Motor neuron (in vitro differentiated cells): Measurements from ENCODE around the gene SURF4. TPM values are rescaled to one million over a fixed set of nuclear protein-coding genes. Genes with fewer than 3 reads are reported as not detected.
A peak's percentile ranks its signal among the peaks of the same experiment; 100 is the strongest.
"Not testable (repeated sequence)": the region's sequence is repeated elsewhere in the genome, so short reads cannot be mapped to it uniquely, and the experiment has no call there.

Experiments
- ATAC-seq, 8 experiments: fragments of 200-7000 bp; cut with Tn5 transposase; replicated peaks in 6 of 8; 2 replicates each; pipeline ENCODE4 v1.8.0; 2021; ENCODE audit warnings: mild to moderate bottlenecking in 8 of 8, moderate library complexity in 8 of 8
- H3K27ac ChIP-seq, 2 donors: fragments of 250-450 bp; sonication (Bioruptor Pico); 2 replicates each; pipeline ENCODE4 v1.9.0; 2021; ENCODE audit warnings: antibody characterized with exemption in 2 of 2, mild to moderate bottlenecking in 2 of 2, moderate library complexity in 1 of 2
- H3K4me1 ChIP-seq, 2 donors: fragments of 250-450 bp; sonication (Bioruptor Pico); replicated peaks in 1 of 2; 2 replicates each; pipeline ENCODE4 v1.6.1; 2021; ENCODE audit warnings: antibody characterized with exemption in 2 of 2, mild to moderate bottlenecking in 2 of 2, moderate library complexity in 1 of 2
- H3K4me3 ChIP-seq, 5 donors: fragments of 250-450 bp; sonication (Bioruptor Pico); 2 replicates each; pipeline ENCODE4 v1.9.0; 2021; ENCODE audit warnings: antibody characterized with exemption in 5 of 5, mild to moderate bottlenecking in 5 of 5, moderate library complexity in 4 of 5
- WGBS, 10 experiments: fragments of 450-650 bp; shearing (Covaris generic); methylation state at CpG; one replicate each; pipeline ENCODE4 v1.0.0; 2022; 5-methylcytosine and 5-hydroxymethylcytosine counted together
- in situ Hi-C, 9 experiments: fragments of 400-800 bp; cut with MboI; loops; one replicate each; pipeline ENCODE4 v1.15.0; 2021; ENCODE audit warnings: low sequenced_read_pairs in 9 of 9, low pct_unique_long_range_greater_than_20kb in 2 of 9; ENCODE audit not compliant: unreplicated experiment in 9 of 9
- total RNA-seq, 8 experiments: library from RNA; unstranded; fragments of 300-600 nt; gene quantifications; 2 replicates each; pipeline versions ENCODE4 v1.2.3 to v1.2.4, GENCODE V29; 2022

Gene SURF4
- total RNA-seq, 8 experiments from 2014 or later = 62.6 to 141 (median 105) TPM

GRCh38 chr9:133344071-133344470 lies 31.8 kb downstream of the SURF4 start:
- in situ Hi-C loops = loop anchor here in 2 of 9 experiments (25.0 kb wide), 1 partner anchor 157 kb away; no protein-coding TSS in a partner anchor
- Histone ChIP-seq H3K27ac (no peak overlapping the region), H3K4me1 (peaks cover 5 to 10% of the 10 kb centered on the region in 2 donors), H3K4me3 (no peak overlapping the region)
- 96 to 100% methylated on average over 1 to 16 of the region's 19 CpGs; no CpG with 5 or more reads in 8 of the 10 experiments for WGBS, 10 experiments
- no peak for ATAC-seq

DNA sequence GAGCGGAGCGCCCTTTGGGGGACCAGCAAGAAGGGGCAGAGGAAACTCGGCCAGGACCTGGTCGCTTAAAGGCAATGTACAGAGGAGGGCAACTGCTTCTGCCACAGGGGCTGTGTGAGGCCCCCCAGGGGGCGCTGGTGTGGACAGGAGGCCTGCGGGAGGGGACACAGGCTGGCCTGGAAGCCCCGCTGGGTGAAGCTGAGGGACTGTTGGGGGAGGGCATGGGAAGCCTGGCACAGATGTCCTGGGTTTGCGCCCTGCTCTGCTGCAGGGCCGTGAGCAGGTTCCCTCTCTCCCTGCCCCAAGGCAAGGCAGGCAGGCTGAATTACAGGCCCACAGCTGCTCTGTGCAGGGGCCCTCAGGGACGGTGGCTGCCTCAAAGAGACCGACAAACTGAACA lies 33.3 kb downstream of the SURF4 start:
- peaks cover 5 to 8% of the 10 kb centered on the region in 2 donors for H3K4me1 ChIP-seq
- in situ Hi-C loops = loop anchor here in 2 of 9 experiments (25.0 kb wide), 1 partner anchor 155 kb away; no protein-coding TSS in a partner anchor
- WGBS, 10 experiments = 67 to 100% (median 85%) methylated on average over 1 to 8 of the region's 11 CpGs; no CpG with 5 or more reads in 5 of the 10 experiments
- H3K4me3 ChIP-seq = no peak overlapping the region
- no peak overlapping the region for H3K27ac ChIP-seq
- no peak for ATAC-seq

DNA sequence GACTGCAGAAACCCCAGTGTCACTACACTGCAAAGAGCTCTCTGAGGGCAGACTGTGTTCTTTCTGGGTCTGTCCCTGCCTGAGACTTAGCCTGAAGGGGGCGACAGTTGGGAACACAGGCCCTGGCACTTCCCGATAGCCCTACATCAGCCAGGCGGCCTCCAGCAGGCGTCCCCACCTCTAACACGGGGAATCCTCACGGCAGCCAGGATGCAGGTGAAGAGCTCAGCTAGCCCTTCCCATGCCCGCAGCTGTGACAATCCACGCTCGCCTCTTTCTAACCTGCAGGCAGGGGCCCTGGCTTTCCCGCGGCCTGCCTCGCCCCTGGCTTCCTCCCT lies 33.8 kb downstream of the SURF4 start:
- peaks cover 5 to 8% of the 10 kb centered on the region in 2 donors for H3K4me1 ChIP-seq
- no peak overlapping the region for H3K4me3 ChIP-seq
- in situ Hi-C loops = loop anchor here in 2 of 9 experiments (25.0 kb wide), 1 partner anchor 155 kb away; no protein-coding TSS in a partner anchor
- no peak overlapping the region for H3K27ac ChIP-seq
- 80% methylated on average over 1 to 3 of the region's 12 CpGs; no CpG with 5 or more reads in 8 of the 10 experiments for WGBS, 10 experiments
- ATAC-seq = peak in 3 of 8 experiments; percentile 15 to 30 (median 28)

GRCh38 chr9:133341369-133342068 lies 34.3 kb downstream of the SURF4 start:
- Histone ChIP-seq H3K4me1 (peaks cover 4 to 9% of the 10 kb centered on the region in 2 donors), H3K27ac (no peak overlapping the region), H3K4me3 (no peak overlapping the region)
- peak in 3 of 8 experiments; percentile 18 to 61 (median 30) for ATAC-seq
- whole genome bisulfite sequencing, 10 experiments = 67 to 100% (median 100%) methylated on average over 1 to 3 of the region's 15 CpGs; no CpG with 5 or more reads in 4 of the 10 experiments
- in situ Hi-C loops = loop anchor here in 2 of 9 experiments (25.0 kb wide), 1 partner anchor 154 kb away; no protein-coding TSS in a partner anchor

DNA sequence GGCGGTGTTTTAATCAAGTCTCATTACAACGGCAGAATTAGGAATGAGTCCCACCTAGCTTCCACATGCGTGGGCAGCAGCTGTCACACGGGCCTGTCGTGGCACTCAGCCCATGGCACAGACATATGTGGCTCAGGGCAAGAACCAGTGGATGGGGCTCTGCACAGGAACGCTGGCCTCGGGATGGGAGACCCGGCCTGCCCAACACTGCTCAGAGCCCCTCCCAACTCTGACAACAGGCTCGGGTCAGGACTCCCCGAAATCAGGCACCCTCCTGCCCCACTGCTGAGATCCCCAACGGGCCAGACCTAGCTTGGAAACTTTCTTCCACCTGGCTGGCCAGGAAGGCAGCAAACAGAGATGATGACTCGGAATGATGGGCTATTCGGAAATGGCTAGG lies 34.9 kb downstream of the SURF4 start:
- H3K4me3 ChIP-seq = no peak overlapping the region
- no peak overlapping the region for H3K27ac ChIP-seq
- ATAC-seq = no peak
- H3K4me1 ChIP-seq = peaks cover 3 to 5% of the 10 kb centered on the region in 2 donors
- 75 to 94% (median 91%) methylated on average over 2 to 5 of the region's 13 CpGs; no CpG with 5 or more reads in 4 of the 10 experiments for WGBS, 10 experiments
- in situ Hi-C loops = loop anchor here in 2 of 9 experiments (25.0 kb wide), 1 partner anchor 154 kb away; no protein-coding TSS in a partner anchor

GRCh38 chr9:133340256-133340655 lies 35.6 kb downstream of the SURF4 start:
- 83 to 100% (median 100%) methylated on average over 1 of the region's 3 CpGs; no CpG with 5 or more reads in 4 of the 10 experiments for WGBS, 10 experiments
- no peak for ATAC-seq
- Histone ChIP-seq H3K4me3 (no peak overlapping the region), H3K27ac (no peak overlapping the region), H3K4me1 (peaks cover 3 to 5% of the 10 kb centered on the region in 2 donors)
- in situ Hi-C loops = loop anchor here in 2 of 9 experiments (25.0 kb wide), 1 partner anchor 153 kb away; no protein-coding TSS in a partner anchor

DNA sequence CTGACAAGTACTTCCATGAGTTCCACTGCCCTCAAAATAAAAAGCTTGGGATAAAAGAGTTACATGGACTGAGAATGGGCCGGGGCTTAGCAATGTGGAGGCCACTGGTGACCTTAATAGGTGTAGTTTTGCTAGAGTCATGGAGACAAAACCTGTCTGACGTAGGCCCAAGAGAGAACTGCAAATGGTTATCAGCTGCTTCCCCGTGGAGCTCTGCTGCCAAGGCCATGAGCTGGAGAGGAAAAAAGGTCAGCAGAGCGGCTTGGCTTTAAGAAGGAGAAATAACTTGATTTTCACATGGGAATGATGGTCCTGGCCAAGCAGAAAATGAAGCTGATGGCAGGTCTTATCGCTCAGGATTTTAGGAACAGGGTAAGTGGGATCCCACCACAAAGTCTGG lies 36.2 kb downstream of the SURF4 start:
- WGBS, 10 experiments = 65 to 100% (median 93%) methylated on average over 1 to 5 of the region's 5 CpGs; no CpG with 5 or more reads in 2 of the 10 experiments
- in situ Hi-C loops = loop anchor here in 2 of 9 experiments (25.0 kb wide), 1 partner anchor 152 kb away; no protein-coding TSS in a partner anchor
- no peak for ATAC-seq

DNA sequence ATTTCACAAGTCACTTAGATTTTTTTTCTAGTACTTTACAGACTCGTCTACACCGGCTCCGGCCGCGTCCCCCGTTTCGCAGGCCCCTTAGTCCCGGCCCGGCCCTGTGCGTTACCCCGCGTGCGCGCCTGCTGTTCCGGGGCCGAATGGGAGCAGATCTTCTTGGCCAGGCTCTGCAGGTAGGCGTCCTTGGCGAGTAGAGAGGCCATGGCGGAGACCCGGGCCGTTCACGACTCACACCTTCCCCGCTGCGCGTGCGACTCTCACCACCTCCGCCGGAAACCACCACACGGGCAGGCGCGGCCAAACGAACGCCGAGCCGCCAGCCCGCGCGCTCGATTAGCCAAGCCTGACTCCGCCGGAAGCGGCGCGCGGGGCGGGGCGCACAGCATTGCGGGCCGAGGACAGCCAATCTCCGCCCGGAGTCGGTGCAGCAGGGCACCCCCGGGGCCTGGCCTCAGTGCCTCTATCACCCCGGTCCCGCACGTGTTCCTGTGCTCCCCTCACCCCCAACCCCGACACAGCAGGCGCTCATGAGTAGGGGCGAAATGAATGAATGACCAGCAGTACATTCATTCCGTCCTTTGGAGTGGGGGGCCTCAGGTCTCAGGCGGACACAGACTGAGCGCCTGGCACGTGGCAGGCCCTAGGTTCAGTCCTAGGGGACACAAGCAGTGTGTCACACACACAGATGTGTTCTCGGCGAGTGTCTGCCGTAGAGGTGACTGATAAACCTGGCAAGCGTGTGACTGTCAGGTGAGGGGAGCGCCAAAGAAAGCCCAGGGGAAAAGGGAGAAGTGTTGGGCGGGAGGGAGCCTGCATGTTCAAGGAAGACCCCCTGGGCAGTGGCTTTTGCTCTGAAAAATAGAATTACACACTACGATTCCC lies 39.7 kb downstream of the SURF4 start, which contains the start of gene SURF6:
SURF6 (minus strand) TSS at position 265 of the 888 bp plus-strand sequence; CDS start at position 209, 56 bp downstream.
- Histone ChIP-seq H3K4me1 (peaks cover 10 to 12% of the 10 kb centered on the region in 2 donors), H3K4me3 (peak within 1 kb of the TSS; percentile 67 to 96 (median 84)), H3K27ac (peak within 1 kb of the TSS; percentile 66 to 94)
- in situ Hi-C loops = loop anchor here in 2 of 9 experiments (25.0 kb wide), 1 partner anchor 149 kb away; no protein-coding TSS in a partner anchor
- ATAC-seq = peak; percentile 91 to 96 (median 94)
- WGBS, 10 experiments = 0 to 100% (median 6%) methylated on average over 2 to 19 of the region's 70 CpGs; no CpG with 5 or more reads in 5 of the 10 experiments

More for the DNA sequence above, 36.2 kb downstream of the SURF4 start:
- Histone ChIP-seq H3K27ac (no peak overlapping the region), H3K4me1 (peaks cover 8 to 10% of the 10 kb centered on the region in 2 donors), H3K4me3 (no peak overlapping the region)

- Histone ChIP-seq H3K4me1 (peaks cover 10 to 12% of the 10 kb centered on the region in 2 donors), H3K4me3 (peak overlapping the region; percentile 67 to 96 (median 84))
- 40 to 90% (median 78%) methylated on average over 1 to 11 of the region's 11 CpGs; no CpG with 5 or more reads in 1 of the 10 experiments for WGBS, 10 experiments
- in situ Hi-C loops = loop anchor here in 2 of 9 experiments (25.0 kb wide), 1 partner anchor 148 kb away; no protein-coding TSS in a partner anchor
- H3K27ac ChIP-seq, ATAC-seq: not testable (repeated sequence)
These were observed 41.0 kb downstream of the SURF4 start for GRCh38 chr9:133334888-133335287.

DNA sequence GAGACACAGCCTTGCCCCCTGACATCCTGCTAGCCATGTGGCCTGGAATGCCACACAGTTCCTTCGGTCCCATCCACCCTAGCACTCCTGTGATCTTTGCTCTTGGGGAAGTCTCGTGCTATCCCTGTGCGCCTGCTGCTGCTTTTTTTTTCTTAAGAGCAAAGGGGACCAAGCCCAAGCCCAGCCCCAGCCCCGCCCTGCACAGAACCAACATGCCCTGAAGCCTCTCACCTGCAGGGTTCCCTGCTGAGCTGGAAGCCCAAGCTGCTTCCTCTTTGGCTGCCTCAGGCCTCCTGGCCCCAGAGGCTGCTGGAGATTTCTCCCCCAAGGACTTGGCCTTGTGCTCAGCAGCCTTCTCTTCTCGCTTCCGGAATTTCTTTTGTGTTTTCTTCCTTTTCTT lies 41.7 kb downstream of the SURF4 start:
- H3K4me3 ChIP-seq = no peak overlapping the region
- WGBS, 10 experiments = 73 to 100% (median 100%) methylated on average over 1 to 5 of the region's 6 CpGs; no CpG with 5 or more reads in 4 of the 10 experiments
- no peak for ATAC-seq
- H3K27ac ChIP-seq = no peak overlapping the region
- H3K4me1 ChIP-seq = peaks cover 10 to 12% of the 10 kb centered on the region in 2 donors
- in situ Hi-C loops = loop anchor here in 2 of 9 experiments (25.0 kb wide), 1 partner anchor 147 kb away; no protein-coding TSS in a partner anchor

GRCh38 chr9:133333566-133333965 lies 42.3 kb downstream of the SURF4 start:
- no peak overlapping the region for H3K27ac ChIP-seq
- peaks cover 10 to 12% of the 10 kb centered on the region in 2 donors for H3K4me1 ChIP-seq
- 100% methylated on average over 2 to 6 of the region's 10 CpGs; no CpG with 5 or more reads in 6 of the 10 experiments for WGBS, 10 experiments
- in situ Hi-C loops = loop anchor here in 2 of 9 experiments (25.0 kb wide), 1 partner anchor 146 kb away; no protein-coding TSS in a partner anchor
- ATAC-seq = no peak
- H3K4me3 ChIP-seq = no peak overlapping the region

- in situ Hi-C loops = loop anchor here in 2 of 9 experiments (25.0 kb wide), 1 partner anchor 146 kb away; no protein-coding TSS in a partner anchor
- 94 to 100% (median 99%) methylated on average over 1 to 6 of the region's 11 CpGs; no CpG with 5 or more reads in 2 of the 10 experiments for WGBS, 10 experiments
- no peak overlapping the region for H3K4me3 ChIP-seq
- ATAC-seq = no peak
- H3K4me1 ChIP-seq = peaks cover 10 to 12% of the 10 kb centered on the region in 2 donors
- no peak overlapping the region for H3K27ac ChIP-seq
These were observed 42.8 kb downstream of the SURF4 start for GRCh38 chr9:133333011-133333410.
